GM19468 (cell line): ENCODE measurements around the gene DNAJB8.

Source experiments
- ATAC-seq: cut with Tn5 transposase; IDR thresholded peaks from one replicate; pipeline ENCODE4 v1.9.1; 2021; ENCODE audit warnings: mild to moderate bottlenecking, moderate library complexity, moderate number of reproducible peaks; ENCODE audit not compliant: unreplicated experiment; ENCODE audit errors: extremely low read depth

Gene DNAJB8

GRCh38 chr3:128495435-128495970, 28.8 kb upstream of the DNAJB8 start:
- ATAC-seq, result no peak

GRCh38 chr3:128494367-128494650, 27.6 kb upstream of the DNAJB8 start:
- no peak for ATAC-seq

- ATAC-seq, result no peak
These were observed 27.1 kb upstream of the DNAJB8 start for GRCh38 chr3:128493570-128494366.

GRCh38 chr3:128492671-128493569, 26.2 kb upstream of the DNAJB8 start, which contains the start of gene GATA2:
Gene GATA2 (minus strand): TSS chr3:128493201. CDS start chr3:128487031, 6,170 bp downstream.
- ATAC-seq, result no peak

- no peak for ATAC-seq
These were observed 25.4 kb upstream of the DNAJB8 start for GRCh38 chr3:128491941-128492670.

- ATAC-seq, result no peak
These were observed 24.9 kb upstream of the DNAJB8 start for GRCh38 chr3:128491691-128491940.

- ATAC-seq, result no peak
These were observed 24.4 kb upstream of the DNAJB8 start for GRCh38 chr3:128490915-128491690.

GRCh38 chr3:128490650-128490914, 23.9 kb upstream of the DNAJB8 start:
- no peak for ATAC-seq

GRCh38 chr3:128489927-128490649, 23.4 kb upstream of the DNAJB8 start:
- no peak for ATAC-seq

GRCh38 chr3:128489674-128489926, 22.9 kb upstream of the DNAJB8 start:
- no peak for ATAC-seq

- no peak for ATAC-seq
These were observed 22.4 kb upstream of the DNAJB8 start for GRCh38 chr3:128488991-128489673.

GRCh38 chr3:128488636-128488990, 21.9 kb upstream of the DNAJB8 start:
- no peak for ATAC-seq

GRCh38 chr3:128487813-128488635, 21.3 kb upstream of the DNAJB8 start:
- no peak for ATAC-seq

- ATAC-seq, result no peak
These were observed 20.8 kb upstream of the DNAJB8 start for GRCh38 chr3:128487538-128487812.

- no peak for ATAC-seq
These were observed 20.2 kb upstream of the DNAJB8 start for GRCh38 chr3:128486681-128487537.

- no peak for ATAC-seq
These were observed 19.5 kb upstream of the DNAJB8 start for GRCh38 chr3:128486205-128486628.

GRCh38 chr3:128485282-128486204, 18.9 kb upstream of the DNAJB8 start:
- no peak for ATAC-seq
